Measurements from ENCODE around the gene OR14K1.

DNA sequence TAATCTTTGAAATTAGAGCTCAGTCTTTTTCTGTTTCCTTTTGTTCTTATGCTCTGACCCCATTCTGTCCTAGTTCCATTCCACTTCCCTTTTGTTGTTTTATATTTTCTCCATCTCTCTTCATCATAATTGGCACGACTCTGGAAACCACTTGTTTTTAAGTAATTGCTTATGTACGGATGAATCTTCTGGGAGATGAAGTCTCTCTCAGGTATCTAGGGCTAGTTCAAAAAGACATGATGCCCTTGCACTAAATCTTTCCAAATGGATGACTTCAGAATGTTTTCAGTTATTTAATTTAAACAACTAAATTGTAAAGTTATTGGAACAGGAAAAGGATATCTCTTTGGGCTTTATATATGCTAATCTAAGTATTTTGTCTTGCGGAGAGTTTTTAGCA lies 21.9 kb upstream of the OR14K1 start, which contains the start of gene OR6F1:
- TF ChIP-seq, protein P1, sequence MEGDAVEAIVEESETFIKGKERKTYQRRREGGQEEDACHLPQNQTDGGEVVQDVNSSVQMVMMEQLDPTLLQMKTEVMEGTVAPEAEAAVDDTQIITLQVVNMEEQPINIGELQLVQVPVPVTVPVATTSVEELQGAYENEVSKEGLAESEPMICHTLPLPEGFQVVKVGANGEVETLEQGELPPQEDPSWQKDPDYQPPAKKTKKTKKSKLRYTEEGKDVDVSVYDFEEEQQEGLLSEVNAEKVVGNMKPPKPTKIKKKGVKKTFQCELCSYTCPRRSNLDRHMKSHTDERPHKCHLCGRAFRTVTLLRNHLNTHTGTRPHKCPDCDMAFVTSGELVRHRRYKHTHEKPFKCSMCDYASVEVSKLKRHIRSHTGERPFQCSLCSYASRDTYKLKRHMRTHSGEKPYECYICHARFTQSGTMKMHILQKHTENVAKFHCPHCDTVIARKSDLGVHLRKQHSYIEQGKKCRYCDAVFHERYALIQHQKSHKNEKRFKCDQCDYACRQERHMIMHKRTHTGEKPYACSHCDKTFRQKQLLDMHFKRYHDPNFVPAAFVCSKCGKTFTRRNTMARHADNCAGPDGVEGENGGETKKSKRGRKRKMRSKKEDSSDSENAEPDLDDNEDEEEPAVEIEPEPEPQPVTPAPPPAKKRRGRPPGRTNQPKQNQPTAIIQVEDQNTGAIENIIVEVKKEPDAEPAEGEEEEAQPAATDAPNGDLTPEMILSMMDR (IDR thresholded peaks at IDR 0.05): no peak
- TF ChIP-seq EP300 (IDR thresholded peaks at IDR 0.05) (no peak), POLR2AphosphoS5 (IDR thresholded peaks at IDR 0.05) (no peak), POLR2A (IDR thresholded peaks at IDR 0.05; ENCODE audit: low read depth) (no peak)
